Measurements from ENCODE around the gene C1QC. TPM values are rescaled to one million over a fixed set of nuclear protein-coding genes. Genes with fewer than 3 reads are reported as not detected.

Gene C1QC
- total and polyA plus RNA-seq, 4 donors, result 52.9 to 242 (median 104) TPM

DNA sequence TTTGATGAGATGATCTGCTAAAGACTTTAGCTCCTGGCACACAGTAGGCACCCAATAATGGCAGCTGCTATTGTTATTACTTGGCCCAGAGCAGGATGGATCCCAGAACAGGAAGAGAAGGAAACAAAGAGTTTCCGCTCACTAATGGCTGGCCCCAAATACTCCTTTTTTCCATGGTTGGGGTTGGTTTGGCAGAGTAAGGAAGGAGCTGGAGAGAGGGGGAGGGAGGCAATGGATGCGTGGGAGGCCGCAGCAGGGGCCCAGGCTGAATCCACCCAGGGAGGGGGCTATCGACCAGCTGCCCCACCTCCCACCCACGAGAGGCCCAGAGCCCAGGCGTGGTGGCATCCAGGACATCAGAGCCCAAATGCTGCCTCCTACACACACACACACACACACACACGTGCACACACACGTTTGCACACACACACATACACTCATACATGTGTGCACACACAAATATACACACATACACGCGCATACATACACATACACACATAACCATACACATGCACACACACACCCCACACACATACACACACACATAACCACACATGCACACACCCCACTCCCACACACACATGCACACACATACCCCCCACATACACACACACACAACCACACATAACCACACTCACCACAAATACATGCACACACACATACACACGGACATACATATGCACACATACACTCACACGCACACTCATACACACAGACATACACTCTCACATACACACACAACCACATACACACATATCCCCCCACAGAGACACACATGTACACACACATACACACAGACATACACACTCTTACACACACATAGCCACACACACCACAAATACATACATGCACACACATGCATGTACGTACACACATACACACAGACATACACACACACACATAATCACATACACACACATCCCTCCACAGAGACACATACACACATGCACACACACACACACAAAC is 34.8 kb downstream of the C1QC start:
- TF ChIP-seq FOXA1 (IDR thresholded peaks at IDR 0.05), result no peak
- no peak for TF ChIP-seq TAF1 (conservative IDR thresholded peaks at IDR 0.05)
- TF ChIP-seq RAD21 (IDR thresholded peaks at IDR 0.05), result no peak
- no peak for TF ChIP-seq ZBTB33 (IDR thresholded peaks at IDR 0.05)
- no peak for TF ChIP-seq FOXA2 (IDR thresholded peaks at IDR 0.05)
- TF ChIP-seq EGR1 (IDR thresholded peaks at IDR 0.05; ENCODE audit: low read depth in 2 of 2), result no peak
- TF ChIP-seq, protein P1, sequence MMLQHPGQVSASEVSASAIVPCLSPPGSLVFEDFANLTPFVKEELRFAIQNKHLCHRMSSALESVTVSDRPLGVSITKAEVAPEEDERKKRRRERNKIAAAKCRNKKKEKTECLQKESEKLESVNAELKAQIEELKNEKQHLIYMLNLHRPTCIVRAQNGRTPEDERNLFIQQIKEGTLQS (IDR thresholded peaks at IDR 0.05), result no peak
- no peak for TF ChIP-seq YY1 (IDR thresholded peaks at IDR 0.05)
- no peak for TF ChIP-seq SP1 (IDR thresholded peaks at IDR 0.05)
- TF ChIP-seq, protein P2, sequence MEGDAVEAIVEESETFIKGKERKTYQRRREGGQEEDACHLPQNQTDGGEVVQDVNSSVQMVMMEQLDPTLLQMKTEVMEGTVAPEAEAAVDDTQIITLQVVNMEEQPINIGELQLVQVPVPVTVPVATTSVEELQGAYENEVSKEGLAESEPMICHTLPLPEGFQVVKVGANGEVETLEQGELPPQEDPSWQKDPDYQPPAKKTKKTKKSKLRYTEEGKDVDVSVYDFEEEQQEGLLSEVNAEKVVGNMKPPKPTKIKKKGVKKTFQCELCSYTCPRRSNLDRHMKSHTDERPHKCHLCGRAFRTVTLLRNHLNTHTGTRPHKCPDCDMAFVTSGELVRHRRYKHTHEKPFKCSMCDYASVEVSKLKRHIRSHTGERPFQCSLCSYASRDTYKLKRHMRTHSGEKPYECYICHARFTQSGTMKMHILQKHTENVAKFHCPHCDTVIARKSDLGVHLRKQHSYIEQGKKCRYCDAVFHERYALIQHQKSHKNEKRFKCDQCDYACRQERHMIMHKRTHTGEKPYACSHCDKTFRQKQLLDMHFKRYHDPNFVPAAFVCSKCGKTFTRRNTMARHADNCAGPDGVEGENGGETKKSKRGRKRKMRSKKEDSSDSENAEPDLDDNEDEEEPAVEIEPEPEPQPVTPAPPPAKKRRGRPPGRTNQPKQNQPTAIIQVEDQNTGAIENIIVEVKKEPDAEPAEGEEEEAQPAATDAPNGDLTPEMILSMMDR (IDR thresholded peaks at IDR 0.05; ENCODE audit: low read depth, low read length, missing input control), result no peak
- TF ChIP-seq NR2F2 (IDR thresholded peaks at IDR 0.05), result no peak
- TF ChIP-seq HNF4G (IDR thresholded peaks at IDR 0.05), result no peak
- TF ChIP-seq JUND (IDR thresholded peaks at IDR 0.05), result no peak
- TF ChIP-seq RXRA (IDR thresholded peaks at IDR 0.05), result no peak
- no peak for TF ChIP-seq GABPA (IDR thresholded peaks at IDR 0.05 in 1 of 2, conservative IDR thresholded peaks at IDR 0.05 in 1 of 2)
- DNase-seq (ENCODE audit: low spot score), result no peak
- Histone ChIP-seq H3K4me3 (ENCODE audit: low read depth in 1 of 3, low read length in 3 of 3) (no peak overlapping the region), H3K27ac (ENCODE audit: low read depth in 1 of 2, low read length in 2 of 2) (no peak overlapping the region), H3K36me3 (ENCODE audit: control insufficient read depth in 4 of 4, insufficient read depth in 3 of 4, low read depth in 1 of 4, low read length in 3 of 4) (no peaks in the 10 kb centered on the region), H3K4me1 (ENCODE audit: control insufficient read depth in 4 of 4, insufficient read depth in 4 of 4, low read length in 3 of 4) (no peaks in the 10 kb centered on the region), H3K27me3 (ENCODE audit: control insufficient read depth in 4 of 4, insufficient read depth in 4 of 4, low read length in 3 of 4) (peaks cover 0 to 4% (median 1%) of the 10 kb centered on the region in 4 donors), H3K9ac (ENCODE audit: low read depth in 1 of 2, low read length in 2 of 2) (no peak overlapping the region), H3K9me3 (ENCODE audit: control insufficient read depth in 4 of 4, low read length in 3 of 4) (no peaks in the 10 kb centered on the region)
- 85% methylated on average over 13 of the region's 13 CpGs for WGBS

- H3K27ac ChIP-seq (ENCODE audit: low read depth in 1 of 2, low read length in 2 of 2), result no peak overlapping the region
- H3K9ac ChIP-seq (ENCODE audit: low read depth in 1 of 2, low read length in 2 of 2), result no peak overlapping the region
- no peak overlapping the region for H3K4me3 ChIP-seq (ENCODE audit: low read depth in 1 of 3, low read length in 3 of 3)
- 46% methylated on average over 9 of the region's 9 CpGs for WGBS
- no peak for TF ChIP-seq YY1 (IDR thresholded peaks at IDR 0.05)
- TF ChIP-seq ZBTB33 (IDR thresholded peaks at IDR 0.05), result no peak
- TF ChIP-seq RAD21 (IDR thresholded peaks at IDR 0.05), result no peak
- TF ChIP-seq FOXA2 (IDR thresholded peaks at IDR 0.05), result no peak
- no peak for TF ChIP-seq MAX (IDR thresholded peaks at IDR 0.05)
- DNase-seq (ENCODE audit: low spot score), result no peak
- H3K36me3 ChIP-seq (ENCODE audit: control insufficient read depth in 4 of 4, insufficient read depth in 3 of 4, low read depth in 1 of 4, low read length in 3 of 4), result no peaks in the 10 kb centered on the region
- peaks cover 0 to 2% (median 0%) of the 10 kb centered on the region in 4 donors for H3K27me3 ChIP-seq (ENCODE audit: control insufficient read depth in 4 of 4, insufficient read depth in 4 of 4, low read length in 3 of 4)
- H3K4me1 ChIP-seq (ENCODE audit: control insufficient read depth in 4 of 4, insufficient read depth in 4 of 4, low read length in 3 of 4), result no peaks in the 10 kb centered on the region
- no peaks in the 10 kb centered on the region for H3K9me3 ChIP-seq (ENCODE audit: control insufficient read depth in 4 of 4, low read length in 3 of 4)
Observed at GRCh38 chr1:22680726-22681125, 37.3 kb downstream of the C1QC start.

Measured in liver (tissue), 9 donors.